SK-N-SH treated with all-trans-retinoic acid at 6 μM for 48 hours (cell line): Measurements from ENCODE around the gene CACNA2D4.

Source experiments
- ARNTL ChIP-seq: fragments of 450-650 bp; formaldehyde crosslinking; IDR thresholded peaks from 2 replicates; pipeline ENCODE4 v1.5.0; 2020; ENCODE audit warnings: low read depth, mild to moderate bottlenecking, moderate library complexity, borderline replicate concordance
- BACH2 ChIP-seq: fragments of 250-450 bp; sonication (Bioruptor Pico); IDR thresholded peaks from 2 replicates; pipeline ENCODE4 v1.9.0; 2021; ENCODE audit warnings: mild to moderate bottlenecking, borderline replicate concordance
- OSR1 ChIP-seq: fragments of 250-450 bp; sonication (Bioruptor Pico); IDR thresholded peaks from 2 replicates; pipeline ENCODE4 v1.8.0; 2022; ENCODE audit warnings: moderate library complexity, mild to moderate bottlenecking, inconsistent platforms
- RARB ChIP-seq: fragments of 250-450 bp; sonication (Bioruptor Pico); IDR thresholded peaks from 2 replicates; pipeline ENCODE4 v1.8.0; 2021; ENCODE audit warnings: mild to moderate bottlenecking, moderate library complexity
- ZFP3 ChIP-seq: fragments of 250-450 bp; sonication (Bioruptor Pico); IDR thresholded peaks from 2 replicates; pipeline ENCODE4 v1.5.0; 2020; ENCODE audit warnings: mild to moderate bottlenecking, moderate library complexity
- TF ChIP-seq, protein P1 (sequence below): fragments of 250-450 bp; sonication (Bioruptor Pico); IDR thresholded peaks from 2 replicates; pipeline ENCODE4 v1.8.0; 2021; ENCODE audit warnings: low read depth, mild to moderate bottlenecking, moderate library complexity, borderline replicate concordance
- TF ChIP-seq, protein P2 (sequence below): fragments of 250-450 bp; sonication (Bioruptor Pico); IDR thresholded peaks from 2 replicates; pipeline ENCODE4 v1.5.1; 2020; ENCODE audit warnings: low read depth, mild to moderate bottlenecking, moderate library complexity
- TF ChIP-seq, protein P3 (sequence below): fragments of 250-450 bp; sonication (Bioruptor Pico); IDR thresholded peaks from 2 replicates; pipeline ENCODE4 v1.5.1; 2021; ENCODE audit warnings: mild to moderate bottlenecking, moderate library complexity

GRCh38 chr12:1904875-1905274 lies 13.6 kb downstream of the CACNA2D4 start:
- TF ChIP-seq ARNTL (CRISPR knock-in tag) (no peak), OSR1 (CRISPR knock-in tag) (no peak), BACH2 (CRISPR knock-in tag) (no peak), ZFP3 (no peak), RARB (CRISPR knock-in tag) (no peak)
- TF ChIP-seq, protein P1, sequence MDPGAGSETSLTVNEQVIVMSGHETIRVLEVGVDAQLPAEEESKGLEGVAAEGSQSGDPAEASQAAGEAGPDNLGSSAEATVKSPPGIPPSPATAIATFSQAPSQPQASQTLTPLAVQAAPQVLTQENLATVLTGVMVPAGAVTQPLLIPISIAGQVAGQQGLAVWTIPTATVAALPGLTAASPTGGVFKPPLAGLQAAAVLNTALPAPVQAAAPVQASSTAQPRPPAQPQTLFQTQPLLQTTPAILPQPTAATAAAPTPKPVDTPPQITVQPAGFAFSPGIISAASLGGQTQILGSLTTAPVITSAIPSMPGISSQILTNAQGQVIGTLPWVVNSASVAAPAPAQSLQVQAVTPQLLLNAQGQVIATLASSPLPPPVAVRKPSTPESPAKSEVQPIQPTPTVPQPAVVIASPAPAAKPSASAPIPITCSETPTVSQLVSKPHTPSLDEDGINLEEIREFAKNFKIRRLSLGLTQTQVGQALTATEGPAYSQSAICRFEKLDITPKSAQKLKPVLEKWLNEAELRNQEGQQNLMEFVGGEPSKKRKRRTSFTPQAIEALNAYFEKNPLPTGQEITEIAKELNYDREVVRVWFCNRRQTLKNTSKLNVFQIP, result no peak
- TF ChIP-seq, protein P2, sequence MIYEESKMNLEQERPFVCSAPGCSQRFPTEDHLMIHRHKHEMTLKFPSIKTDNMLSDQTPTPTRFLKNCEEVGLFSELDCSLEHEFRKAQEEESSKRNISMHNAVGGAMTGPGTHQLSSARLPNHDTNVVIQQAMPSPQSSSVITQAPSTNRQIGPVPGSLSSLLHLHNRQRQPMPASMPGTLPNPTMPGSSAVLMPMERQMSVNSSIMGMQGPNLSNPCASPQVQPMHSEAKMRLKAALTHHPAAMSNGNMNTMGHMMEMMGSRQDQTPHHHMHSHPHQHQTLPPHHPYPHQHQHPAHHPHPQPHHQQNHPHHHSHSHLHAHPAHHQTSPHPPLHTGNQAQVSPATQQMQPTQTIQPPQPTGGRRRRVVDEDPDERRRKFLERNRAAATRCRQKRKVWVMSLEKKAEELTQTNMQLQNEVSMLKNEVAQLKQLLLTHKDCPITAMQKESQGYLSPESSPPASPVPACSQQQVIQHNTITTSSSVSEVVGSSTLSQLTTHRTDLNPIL, result no peak
- TF ChIP-seq, protein P3, sequence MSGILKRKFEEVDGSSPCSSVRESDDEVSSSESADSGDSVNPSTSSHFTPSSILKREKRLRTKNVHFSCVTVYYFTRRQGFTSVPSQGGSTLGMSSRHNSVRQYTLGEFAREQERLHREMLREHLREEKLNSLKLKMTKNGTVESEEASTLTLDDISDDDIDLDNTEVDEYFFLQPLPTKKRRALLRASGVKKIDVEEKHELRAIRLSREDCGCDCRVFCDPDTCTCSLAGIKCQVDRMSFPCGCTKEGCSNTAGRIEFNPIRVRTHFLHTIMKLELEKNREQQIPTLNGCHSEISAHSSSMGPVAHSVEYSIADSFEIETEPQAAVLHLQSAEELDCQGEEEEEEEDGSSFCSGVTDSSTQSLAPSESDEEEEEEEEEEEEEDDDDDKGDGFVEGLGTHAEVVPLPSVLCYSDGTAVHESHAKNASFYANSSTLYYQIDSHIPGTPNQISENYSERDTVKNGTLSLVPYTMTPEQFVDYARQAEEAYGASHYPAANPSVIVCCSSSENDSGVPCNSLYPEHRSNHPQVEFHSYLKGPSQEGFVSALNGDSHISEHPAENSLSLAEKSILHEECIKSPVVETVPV (CRISPR knock-in tag), result no peak
